ENCODE data around the gene C2CD4C.

C2CD4C gene

DNA sequence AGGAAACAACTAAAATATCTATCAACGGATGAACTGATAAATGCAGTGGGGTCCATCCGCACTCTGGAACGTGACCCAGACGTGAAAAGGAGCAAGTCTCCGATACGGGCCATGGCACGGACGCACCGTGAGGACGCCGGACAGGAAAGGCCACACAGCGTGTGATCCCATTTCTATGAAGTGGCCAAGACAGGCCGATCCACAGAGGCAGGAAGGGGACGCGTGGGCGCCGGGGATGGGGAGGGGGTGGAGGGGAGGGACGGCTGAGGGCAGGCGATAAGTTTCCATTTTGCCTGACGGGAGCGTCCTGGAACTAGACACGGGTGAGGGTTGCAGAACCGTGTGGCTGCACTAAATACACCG, 38.1 kb upstream of the C2CD4C start:
- in situ Hi-C loops (cut with HindIII; ENCODE audit: low pct_ligation_motif_present, low sequenced_read_pairs), result no loop called here
- DNase-seq, result no peak
- TF ChIP-seq, protein P1, sequence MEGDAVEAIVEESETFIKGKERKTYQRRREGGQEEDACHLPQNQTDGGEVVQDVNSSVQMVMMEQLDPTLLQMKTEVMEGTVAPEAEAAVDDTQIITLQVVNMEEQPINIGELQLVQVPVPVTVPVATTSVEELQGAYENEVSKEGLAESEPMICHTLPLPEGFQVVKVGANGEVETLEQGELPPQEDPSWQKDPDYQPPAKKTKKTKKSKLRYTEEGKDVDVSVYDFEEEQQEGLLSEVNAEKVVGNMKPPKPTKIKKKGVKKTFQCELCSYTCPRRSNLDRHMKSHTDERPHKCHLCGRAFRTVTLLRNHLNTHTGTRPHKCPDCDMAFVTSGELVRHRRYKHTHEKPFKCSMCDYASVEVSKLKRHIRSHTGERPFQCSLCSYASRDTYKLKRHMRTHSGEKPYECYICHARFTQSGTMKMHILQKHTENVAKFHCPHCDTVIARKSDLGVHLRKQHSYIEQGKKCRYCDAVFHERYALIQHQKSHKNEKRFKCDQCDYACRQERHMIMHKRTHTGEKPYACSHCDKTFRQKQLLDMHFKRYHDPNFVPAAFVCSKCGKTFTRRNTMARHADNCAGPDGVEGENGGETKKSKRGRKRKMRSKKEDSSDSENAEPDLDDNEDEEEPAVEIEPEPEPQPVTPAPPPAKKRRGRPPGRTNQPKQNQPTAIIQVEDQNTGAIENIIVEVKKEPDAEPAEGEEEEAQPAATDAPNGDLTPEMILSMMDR (IDR thresholded peaks at IDR 0.05; ENCODE audit: low read depth, low read length, missing control alignments), result no peak
- H3K4me3 ChIP-seq (ENCODE audit: low read depth, low read length), result no peak overlapping the region
- H3K36me3 ChIP-seq (replicated peaks), result no peaks in the 10 kb centered on the region
- H3K27ac ChIP-seq, result no peak overlapping the region
- H3K27me3 ChIP-seq (replicated peaks), result no peaks in the 10 kb centered on the region

DNA sequence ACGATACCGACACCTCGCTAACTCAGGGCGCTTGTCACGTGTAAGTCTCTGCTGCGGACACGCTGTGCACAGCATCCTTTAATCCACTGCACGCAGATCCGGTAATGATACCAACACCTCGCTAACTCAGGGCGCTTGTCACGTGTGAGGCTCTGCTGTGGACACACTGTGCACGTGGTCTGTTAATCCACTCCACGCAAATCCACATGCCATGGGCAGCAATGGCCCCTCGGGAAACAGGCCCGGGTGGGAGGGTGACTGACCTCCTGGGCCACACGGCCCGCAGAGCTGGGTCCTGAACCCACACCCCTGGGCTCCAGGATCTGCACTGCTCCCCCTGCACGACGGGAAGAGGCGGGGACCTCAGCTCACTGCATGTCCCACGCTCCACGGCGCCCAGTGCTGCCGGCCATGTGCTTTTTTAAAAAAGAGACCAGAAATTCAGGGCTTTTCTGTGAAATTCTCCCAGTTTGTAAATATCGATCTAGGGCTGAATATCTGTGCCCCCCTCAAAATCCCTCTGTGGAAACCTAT, 35.8 kb upstream of the C2CD4C start:
- H3K27ac ChIP-seq, result no peak overlapping the region
- no peak overlapping the region for H3K4me3 ChIP-seq (ENCODE audit: low read depth, low read length)
- in situ Hi-C loops (cut with HindIII; ENCODE audit: low pct_ligation_motif_present, low sequenced_read_pairs), result no loop called here
- no peaks in the 10 kb centered on the region for H3K27me3 ChIP-seq (replicated peaks)
- no peaks in the 10 kb centered on the region for H3K36me3 ChIP-seq (replicated peaks)
- TF ChIP-seq, protein P1 (IDR thresholded peaks at IDR 0.05; ENCODE audit: low read depth, low read length, missing control alignments), result no peak
- DNase-seq, result no peak

DNA sequence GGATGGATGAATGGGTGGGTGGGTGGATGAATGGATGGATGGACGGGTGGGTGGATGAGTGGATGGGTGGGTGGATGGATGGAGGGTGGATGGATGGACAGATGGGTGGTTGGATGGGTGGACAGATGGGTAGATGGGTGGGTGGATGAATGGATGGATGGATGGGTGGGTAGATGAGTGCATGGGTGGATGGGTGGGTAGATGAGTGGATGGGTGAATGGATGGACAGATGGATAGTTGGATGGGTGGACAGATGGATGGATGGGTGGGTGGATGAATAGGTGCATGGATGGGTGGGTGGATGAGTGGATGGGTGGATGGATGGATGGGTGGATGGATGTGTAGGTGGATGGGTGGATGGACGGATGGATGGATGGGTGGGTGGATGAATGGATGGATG, 34.1 kb upstream of the C2CD4C start:
- Histone ChIP-seq H3K27ac (no peak overlapping the region), H3K36me3 (replicated peaks) (no peaks in the 10 kb centered on the region)

GRCh38 chr19:442085-442484, 33.1 kb upstream of the C2CD4C start:
- Histone ChIP-seq H3K36me3 (replicated peaks) (no peaks in the 10 kb centered on the region), H3K4me3 (ENCODE audit: low read depth, low read length) (no peak overlapping the region), H3K27me3 (replicated peaks) (no peaks in the 10 kb centered on the region), H3K27ac (no peak overlapping the region)
- no peak for DNase-seq
- TF ChIP-seq, protein P1 (IDR thresholded peaks at IDR 0.05; ENCODE audit: low read depth, low read length, missing control alignments), result no peak
- in situ Hi-C loops (cut with HindIII; ENCODE audit: low pct_ligation_motif_present, low sequenced_read_pairs), result no loop called here

More for the DNA sequence above, 34.1 kb upstream of the C2CD4C start:
- Histone ChIP-seq H3K4me3 (ENCODE audit: low read depth, low read length) (no peak overlapping the region), H3K27me3 (replicated peaks) (no peaks in the 10 kb centered on the region)
- in situ Hi-C loops (cut with HindIII; ENCODE audit: low pct_ligation_motif_present, low sequenced_read_pairs), result no loop called here
- no peak for DNase-seq
- TF ChIP-seq, protein P1 (IDR thresholded peaks at IDR 0.05; ENCODE audit: low read depth, low read length, missing control alignments), result no peak

GRCh38 chr19:441213-441836, 32.4 kb upstream of the C2CD4C start:
- Histone ChIP-seq H3K4me3 (ENCODE audit: low read depth, low read length) (no peak overlapping the region), H3K27me3 (replicated peaks) (no peaks in the 10 kb centered on the region), H3K27ac (no peak overlapping the region), H3K36me3 (replicated peaks) (no peaks in the 10 kb centered on the region)
- in situ Hi-C loops (cut with HindIII; ENCODE audit: low pct_ligation_motif_present, low sequenced_read_pairs), result no loop called here
- DNase-seq, result no peak
- TF ChIP-seq, protein P1 (IDR thresholded peaks at IDR 0.05; ENCODE audit: low read depth, low read length, missing control alignments), result no peak
